Medulla oblongata (tissue), 1 donor: Measurements from ENCODE around the gene TP73.

ENCODE experiments used
- DNase-seq: peaks from one replicate; pipeline ENCODE4 v3.0.0-alpha.2; 2015; ENCODE audit errors: extremely low spot score

Gene TP73

GRCh38 chr1:3634059-3634800 lies 18.1 kb upstream of the TP73 start:
- DNase-seq: no peak

GRCh38 chr1:3636080-3636479 lies 16.2 kb upstream of the TP73 start:
- DNase-seq: no peak

- no peak for DNase-seq
These were observed 15.8 kb upstream of the TP73 start for GRCh38 chr1:3636531-3636930.

GRCh38 chr1:3638027-3638426 lies 14.3 kb upstream of the TP73 start:
- DNase-seq: no peak

GRCh38 chr1:3638676-3639075 lies 13.6 kb upstream of the TP73 start:
- DNase-seq: no peak

- no peak for DNase-seq
These were observed 12.9 kb upstream of the TP73 start for GRCh38 chr1:3639397-3639911.

GRCh38 chr1:3640121-3640837 lies 12.0 kb upstream of the TP73 start:
- no peak for DNase-seq

GRCh38 chr1:3641046-3641760 lies 11.1 kb upstream of the TP73 start:
- DNase-seq: no peak

- DNase-seq: no peak
These were observed 10.5 kb upstream of the TP73 start for GRCh38 chr1:3641816-3642215.

GRCh38 chr1:3642919-3643675 lies 9.2 kb upstream of the TP73 start:
- DNase-seq: no peak

- no peak for DNase-seq
These were observed 8.0 kb upstream of the TP73 start for GRCh38 chr1:3644273-3644672.

- no peak for DNase-seq
These were observed 7.1 kb upstream of the TP73 start for GRCh38 chr1:3645247-3645646.

GRCh38 chr1:3645666-3646355 lies 6.5 kb upstream of the TP73 start:
- DNase-seq: no peak

GRCh38 chr1:3646596-3646995 lies 5.7 kb upstream of the TP73 start:
- DNase-seq: no peak

GRCh38 chr1:3649342-3650247 lies 2.7 kb upstream of the TP73 start, which contains the start of gene WRAP73:
WRAP73 (minus strand) TSS chr1:3650103; CDS start chr1:3649999, 104 bp downstream.
- peak; percentile 93 for DNase-seq

GRCh38 chr1:3650248-3651025 lies 1.9 kb upstream of the TP73 start:
- no peak for DNase-seq

- DNase-seq: no peak
These were observed 1.0 kb upstream of the TP73 start for GRCh38 chr1:3651026-3651929.
